NCI-H774 (cell line): ENCODE results near the gene INHBE.
"Not testable (repeated sequence)": the region's sequence is repeated elsewhere in the genome, so short reads cannot be mapped to it uniquely, and the experiment has no call there.

Source experiments
- DNase-seq: peaks from one replicate; lab custom pipeline; 2025; lab: John Stamatoyannopoulos, UW

The INHBE gene

GRCh38 chr12:57476162-57476992, 21.3 kb downstream of the INHBE start:
- no peak for DNase-seq

- DNase-seq = no peak
These were observed 22.0 kb downstream of the INHBE start for GRCh38 chr12:57476993-57477709.

GRCh38 chr12:57477710-57478681, 22.9 kb downstream of the INHBE start:
- DNase-seq = no peak

DNA sequence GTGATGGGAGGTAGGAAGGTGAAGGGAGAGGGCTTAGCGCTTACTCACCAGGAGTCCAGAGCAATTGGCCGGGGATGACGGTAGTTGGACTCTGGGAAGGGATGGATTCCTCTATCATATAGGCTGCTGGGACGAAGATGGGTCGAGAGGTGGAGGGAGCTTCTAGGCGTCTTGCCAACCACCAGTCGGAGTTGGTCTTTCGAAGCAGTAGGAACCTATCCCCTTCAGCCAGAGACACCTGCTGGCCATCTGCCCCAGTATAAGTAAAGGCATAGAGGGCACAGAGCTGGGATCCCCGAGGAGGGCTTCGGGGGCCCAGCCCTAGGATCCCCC, 23.9 kb downstream of the INHBE start:
- DNase-seq = no peak

DNA sequence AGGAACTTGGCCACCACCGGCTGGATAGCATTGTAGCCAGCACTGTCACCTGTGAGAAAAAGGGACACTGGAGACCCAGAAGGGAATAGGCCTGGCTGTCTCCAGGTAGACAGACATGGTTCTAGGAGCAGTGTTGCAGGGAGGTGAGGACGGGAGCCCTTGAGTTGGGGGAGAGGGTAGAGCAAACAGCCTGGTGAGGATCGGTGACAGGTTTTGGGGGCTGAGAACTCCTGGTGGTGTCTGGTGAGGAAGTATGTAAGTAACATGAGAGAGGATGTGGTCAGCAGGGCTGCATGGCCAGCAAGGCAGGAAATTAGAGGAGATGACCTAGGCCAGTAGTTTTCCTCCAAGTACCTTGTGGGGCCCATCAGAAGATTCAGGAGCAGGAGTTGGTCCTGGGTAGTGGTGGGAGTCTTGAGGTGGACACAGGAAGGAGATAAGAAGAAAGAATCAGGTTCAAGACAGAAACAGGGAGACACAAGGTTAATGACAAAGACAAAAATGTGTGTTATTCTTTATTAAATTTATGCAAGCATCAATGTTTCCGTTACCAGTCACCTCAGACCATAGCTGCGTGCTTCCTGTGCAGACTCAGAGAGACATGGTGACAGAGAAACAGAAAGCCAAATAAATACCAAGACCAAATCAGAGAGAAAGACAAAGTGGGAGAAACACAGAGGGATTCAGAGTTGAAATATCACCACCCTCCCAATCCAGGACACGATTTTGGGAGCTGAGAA, 24.4 kb downstream of the INHBE start, which contains the start of gene ARHGAP9:
ARHGAP9 (minus strand) TSS at position 491 of the 740 bp plus-strand sequence; CDS start at position 31, 460 bp downstream.
- no peak for DNase-seq

GRCh38 chr12:57481671-57482070, 26.6 kb downstream of the INHBE start:
- no peak for DNase-seq

DNA sequence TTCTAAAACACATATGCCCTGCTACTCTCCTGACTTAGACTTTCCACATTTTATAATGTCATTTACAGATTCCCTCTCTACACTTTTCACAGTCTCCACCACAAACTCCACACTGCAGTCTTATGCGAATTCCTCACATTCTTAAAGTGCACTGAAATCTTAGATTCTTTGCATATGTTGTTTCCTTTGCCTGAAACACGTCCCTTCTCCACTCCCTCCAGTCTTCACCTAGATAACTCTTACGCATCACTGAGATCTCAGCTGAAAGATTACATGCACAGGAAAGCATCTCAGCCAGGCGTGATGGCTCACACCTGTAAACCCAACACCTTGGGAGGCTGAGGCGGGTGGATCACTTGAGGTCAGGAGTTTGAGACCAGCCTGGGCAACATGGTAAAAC, 28.4 kb downstream of the INHBE start:
- no peak for DNase-seq

DNA sequence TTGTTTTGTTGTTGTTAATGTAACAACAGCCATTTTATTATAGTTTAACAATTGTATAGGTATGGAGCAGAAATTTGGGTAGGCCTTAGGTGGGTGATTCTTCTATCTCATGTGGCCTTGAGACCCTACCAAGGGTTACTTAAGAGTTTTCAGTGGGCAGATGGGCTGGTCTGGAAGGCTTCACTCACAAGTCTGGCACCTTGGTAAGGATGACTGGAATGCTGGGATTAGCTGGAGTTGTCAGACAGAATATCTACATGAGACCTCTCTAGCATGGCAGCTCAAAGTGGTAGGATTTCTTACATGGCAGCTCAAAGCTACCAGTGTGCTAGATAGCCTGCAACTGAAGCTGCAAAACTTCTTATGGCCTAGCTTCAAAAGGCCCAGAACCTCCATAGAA, 30.6 kb downstream of the INHBE start:
- DNase-seq = no peak

GRCh38 chr12:57487055-57487596, 32.0 kb downstream of the INHBE start:
- no peak for DNase-seq

DNA sequence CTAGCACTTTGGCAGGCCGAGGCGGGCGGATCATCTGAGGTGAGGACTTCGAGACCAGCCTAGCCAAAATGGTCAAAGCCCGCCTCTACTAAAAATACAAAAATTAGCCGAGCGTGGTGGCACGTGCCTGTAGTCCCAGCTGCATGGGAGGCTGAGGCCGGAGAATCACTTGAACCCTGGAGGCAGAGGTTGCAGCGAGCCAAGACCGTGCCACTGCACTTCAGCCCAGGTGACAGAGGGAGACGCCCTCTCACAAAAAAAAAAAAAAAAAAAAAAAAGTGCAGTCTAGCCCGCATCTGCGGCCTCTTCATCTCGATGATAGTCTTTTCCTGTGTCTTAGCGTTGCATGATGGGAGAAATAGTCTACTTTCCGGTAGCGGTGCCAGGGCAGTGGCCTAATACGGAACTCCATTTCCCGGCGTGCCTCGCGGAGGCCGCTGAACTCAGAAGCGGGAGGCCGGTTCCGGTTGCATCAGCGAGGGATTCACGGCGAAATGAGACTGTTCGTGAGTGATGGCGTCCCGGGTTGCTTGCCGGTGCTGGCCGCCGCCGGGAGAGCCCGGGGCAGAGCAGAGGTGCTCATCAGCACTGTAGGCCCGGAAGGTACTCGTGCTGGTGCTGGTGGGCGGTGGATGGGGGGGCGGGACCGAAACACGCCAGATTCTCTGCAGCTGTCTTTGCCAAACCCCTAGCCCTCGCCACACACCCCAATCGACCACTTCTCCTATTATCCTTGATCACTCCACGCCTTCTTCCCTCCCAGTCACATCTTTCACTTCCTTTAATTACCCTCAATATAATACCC, 32.7 kb downstream of the INHBE start, which contains the start of gene MARS1:
MARS1 (plus strand) TSS at position 472 of the 805 bp plus-strand sequence; CDS start at position 495, 23 bp downstream.
- DNase-seq = peak; percentile 98

- no peak for DNase-seq
These were observed 33.5 kb downstream of the INHBE start for GRCh38 chr12:57488402-57489156.

DNA sequence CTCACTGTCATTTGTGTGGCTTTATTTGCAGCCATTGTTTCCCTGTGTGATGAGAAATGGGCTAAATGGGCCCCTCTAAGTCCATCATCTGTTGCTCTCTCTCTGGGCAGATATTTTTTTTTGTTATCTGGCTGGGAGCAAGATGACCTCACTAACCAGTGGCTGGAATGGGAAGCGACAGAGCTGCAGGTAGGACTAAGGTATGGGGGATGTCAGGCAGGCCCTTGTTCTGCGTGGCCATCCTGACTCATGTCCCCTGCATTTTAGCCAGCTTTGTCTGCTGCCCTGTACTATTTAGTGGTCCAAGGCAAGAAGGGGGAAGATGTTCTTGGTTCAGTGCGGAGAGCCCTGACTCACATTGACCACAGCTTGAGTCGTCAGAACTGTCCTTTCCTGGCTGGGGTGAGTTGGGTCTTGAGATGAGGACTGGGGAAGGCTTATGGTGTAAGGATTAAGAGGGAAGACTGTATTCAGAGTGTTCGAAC, 34.1 kb downstream of the INHBE start:
- no peak for DNase-seq

- DNase-seq = no peak
These were observed 35.0 kb downstream of the INHBE start for GRCh38 chr12:57490126-57490525.

GRCh38 chr12:57491393-57492280, 36.5 kb downstream of the INHBE start:
- no peak for DNase-seq

DNA sequence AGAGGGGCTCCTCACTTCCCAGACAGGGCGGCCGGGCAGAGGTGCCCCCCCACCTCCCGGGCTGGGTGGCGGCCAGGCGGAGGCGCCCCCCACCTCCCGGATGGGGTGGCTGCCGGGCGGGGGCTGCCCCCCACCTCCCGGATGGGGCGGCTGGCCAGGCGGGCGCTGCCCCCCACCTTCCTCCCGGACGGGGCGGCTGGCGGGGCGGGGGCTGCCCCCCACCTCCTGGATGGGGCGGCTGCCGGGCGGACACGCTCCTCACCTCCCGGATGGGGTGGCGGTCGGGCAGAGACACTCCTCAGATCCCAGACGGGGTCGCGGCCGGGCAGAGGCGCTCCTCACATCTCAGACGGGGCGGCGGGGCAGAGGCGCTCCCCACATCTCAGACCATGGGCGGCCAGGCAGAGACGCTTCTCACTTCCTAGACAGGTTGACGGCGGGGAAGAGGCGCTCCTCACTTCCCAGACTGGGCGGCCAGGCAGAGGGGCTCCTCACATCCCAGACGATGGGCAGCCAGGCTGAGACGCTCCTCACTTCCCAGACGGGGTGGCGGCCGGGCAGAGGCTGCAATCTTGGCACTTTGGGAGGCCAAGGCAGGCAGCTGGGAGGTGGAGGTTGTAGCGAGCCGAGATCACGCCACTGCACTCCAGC, 40.1 kb downstream of the INHBE start:
- not testable (repeated sequence) for DNase-seq

- no peak for DNase-seq
These were observed 41.7 kb downstream of the INHBE start for GRCh38 chr12:57496822-57497221.

DNA sequence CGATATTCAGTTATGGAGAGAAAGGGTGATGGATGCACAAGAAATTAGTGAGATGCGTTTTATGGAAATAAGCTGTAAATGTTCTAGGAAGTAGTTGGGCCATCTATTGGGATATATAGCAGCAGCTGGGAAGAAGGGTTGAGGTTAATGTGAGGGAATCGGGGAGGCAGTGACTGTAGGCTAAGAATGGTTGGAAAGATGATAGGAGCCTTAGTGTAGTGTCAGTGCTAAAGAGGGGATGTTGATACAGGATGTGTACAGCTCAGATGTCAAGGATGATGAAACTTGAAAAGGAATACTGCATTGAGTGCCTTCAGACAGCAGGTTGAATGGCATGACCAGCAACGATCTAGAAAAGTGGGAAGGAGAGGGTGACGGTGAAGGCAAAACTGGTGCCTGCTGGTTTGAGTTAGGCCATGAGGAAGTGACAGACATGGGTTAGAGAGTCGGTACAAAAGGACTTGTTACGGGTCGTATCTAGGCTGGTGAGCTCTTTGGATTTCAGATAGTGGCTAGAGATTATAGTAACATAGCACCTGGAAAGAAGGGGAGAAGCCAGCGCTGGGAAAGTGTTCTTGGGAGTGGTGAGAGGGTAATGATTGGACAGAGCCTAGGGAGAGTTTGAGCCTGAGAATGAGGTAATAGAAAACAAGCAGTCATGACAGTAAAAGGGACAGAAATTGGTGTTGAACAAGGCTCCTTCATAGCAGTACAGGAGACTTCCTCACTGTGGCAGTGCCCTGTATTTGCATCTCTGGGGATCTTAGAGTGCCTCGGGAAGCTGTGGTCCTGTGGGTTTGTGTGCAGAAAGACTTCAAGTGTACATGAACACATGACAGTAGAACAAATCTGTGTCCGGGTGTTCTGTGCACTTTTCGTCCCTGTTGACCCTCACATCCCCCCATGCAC, 42.4 kb downstream of the INHBE start:
- no peak for DNase-seq
